GM12874 (cell line): ENCODE measurements around the gene KRT2.

Experiments
- TF ChIP-seq, protein P1 (sequence below): IDR thresholded peaks from 2 replicates; pipeline ENCODE4 v1.5.1; 2011; ENCODE audit warnings: low read depth, mild to moderate bottlenecking, control low read depth, low read length, moderate library complexity; ENCODE audit not compliant: insufficient read depth

KRT2 gene

GRCh38 chr12:52600475-52600874 lies 51.5 kb downstream of the KRT2 start:
- TF ChIP-seq, protein P1, sequence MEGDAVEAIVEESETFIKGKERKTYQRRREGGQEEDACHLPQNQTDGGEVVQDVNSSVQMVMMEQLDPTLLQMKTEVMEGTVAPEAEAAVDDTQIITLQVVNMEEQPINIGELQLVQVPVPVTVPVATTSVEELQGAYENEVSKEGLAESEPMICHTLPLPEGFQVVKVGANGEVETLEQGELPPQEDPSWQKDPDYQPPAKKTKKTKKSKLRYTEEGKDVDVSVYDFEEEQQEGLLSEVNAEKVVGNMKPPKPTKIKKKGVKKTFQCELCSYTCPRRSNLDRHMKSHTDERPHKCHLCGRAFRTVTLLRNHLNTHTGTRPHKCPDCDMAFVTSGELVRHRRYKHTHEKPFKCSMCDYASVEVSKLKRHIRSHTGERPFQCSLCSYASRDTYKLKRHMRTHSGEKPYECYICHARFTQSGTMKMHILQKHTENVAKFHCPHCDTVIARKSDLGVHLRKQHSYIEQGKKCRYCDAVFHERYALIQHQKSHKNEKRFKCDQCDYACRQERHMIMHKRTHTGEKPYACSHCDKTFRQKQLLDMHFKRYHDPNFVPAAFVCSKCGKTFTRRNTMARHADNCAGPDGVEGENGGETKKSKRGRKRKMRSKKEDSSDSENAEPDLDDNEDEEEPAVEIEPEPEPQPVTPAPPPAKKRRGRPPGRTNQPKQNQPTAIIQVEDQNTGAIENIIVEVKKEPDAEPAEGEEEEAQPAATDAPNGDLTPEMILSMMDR, result no peak

DNA sequence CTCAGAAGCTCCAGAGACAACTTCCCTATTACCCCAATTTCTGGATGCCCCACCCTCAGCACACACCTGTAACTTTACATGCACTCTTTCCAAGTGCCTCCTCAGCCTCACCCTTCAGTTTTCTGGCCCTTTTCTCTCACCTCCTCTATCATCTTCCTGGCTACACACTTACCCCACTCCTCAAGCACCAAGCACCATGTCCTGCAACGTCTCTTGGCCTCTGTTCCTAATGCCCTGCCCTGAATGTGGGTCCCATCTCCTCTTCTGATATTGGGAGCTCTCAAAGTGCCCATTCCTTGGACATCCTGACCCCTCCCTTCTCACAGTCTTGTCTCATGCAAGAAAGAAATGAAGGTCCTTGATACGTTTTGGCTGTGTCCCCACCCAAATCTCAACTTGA lies 51.9 kb downstream of the KRT2 start:
- TF ChIP-seq, protein P1, result no peak

GRCh38 chr12:52598966-52599365 lies 53.0 kb downstream of the KRT2 start:
- TF ChIP-seq, protein P1, result no peak
